Choroid plexus epithelial cell (primary cell): ENCODE measurements around the gene HOXD3.

Experiments used
- DNase-seq: peaks from one replicate; pipeline ENCODE4 v3.0.0-alpha.2; 2010; ENCODE audit warnings: low read depth
- H3K4me3 ChIP-seq: 2 replicates; pipeline ENCODE4 v1.5.1; 2011; ENCODE audit warnings: low read depth, mild to moderate bottlenecking, control low read depth, low read length, moderate library complexity
- CTCF ChIP-seq: conservative IDR thresholded peaks from 2 replicates; pipeline ENCODE4 v1.5.1; 2011; ENCODE audit warnings: low read depth, mild to moderate bottlenecking, control low read depth, inconsistent platforms, low read length, moderate library complexity

The HOXD3 gene

GRCh38 chr2:176187200-176187898 lies 30.2 kb downstream of the HOXD3 start:
- no peak for TF ChIP-seq CTCF
- DNase-seq = no peak
- no peak overlapping the region for H3K4me3 ChIP-seq

DNA sequence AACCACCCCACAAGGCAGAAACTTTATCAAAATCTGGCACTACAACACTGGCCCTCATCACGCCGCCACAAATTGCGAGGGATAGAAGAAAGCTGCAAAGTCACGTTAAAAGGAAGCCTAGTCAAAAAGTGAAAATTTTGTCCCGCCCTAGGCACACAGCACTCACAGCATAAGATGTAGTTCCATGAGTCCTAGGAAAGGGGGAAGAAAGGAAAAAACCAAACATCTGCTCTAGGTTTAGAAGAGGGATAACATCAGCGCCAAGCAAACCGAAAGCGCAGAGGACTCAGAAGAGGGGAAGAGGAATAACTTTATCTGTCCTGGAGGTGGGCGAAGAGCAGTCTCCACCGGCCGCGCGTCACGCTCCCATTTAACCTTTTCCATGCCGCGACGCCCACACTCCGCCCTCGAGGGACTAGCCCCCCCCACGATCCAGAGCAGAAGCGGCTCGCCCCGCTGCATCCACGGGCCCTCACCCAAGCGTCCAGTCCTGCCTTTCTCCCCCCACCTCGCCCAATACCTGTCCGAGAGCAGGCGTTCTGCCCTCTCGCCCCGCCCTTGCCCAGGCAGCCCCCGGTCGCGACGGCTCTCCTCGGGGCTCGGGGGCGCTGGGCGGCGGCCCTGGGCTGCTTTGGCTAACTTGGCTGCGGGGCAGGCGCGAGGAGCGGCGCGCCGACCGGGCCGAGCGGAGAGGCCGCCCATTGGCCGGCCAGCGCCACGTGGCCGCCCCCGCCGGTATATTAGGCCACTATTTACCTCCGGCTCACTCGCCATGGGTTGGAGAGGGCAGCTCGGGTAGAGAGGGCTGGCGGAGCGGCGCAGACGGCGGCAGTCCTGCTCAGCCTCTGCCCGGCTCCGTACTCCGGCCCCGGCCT lies 31.0 kb downstream of the HOXD3 start, which contains the start of gene HOXD1:
HOXD1 (plus strand) TSS at position 770 of the 875 bp plus-strand sequence. CDS start 134 bp downstream, outside the sequence.
- H3K4me3 ChIP-seq = peak within 1 kb of the TSS; percentile 42
- no peak for TF ChIP-seq CTCF
- DNase-seq = no peak

GRCh38 chr2:176188774-176189680 lies 31.9 kb downstream of the HOXD3 start:
- TF ChIP-seq CTCF = no peak
- no peak for DNase-seq
- H3K4me3 ChIP-seq = peak overlapping the region; percentile 42

DNA sequence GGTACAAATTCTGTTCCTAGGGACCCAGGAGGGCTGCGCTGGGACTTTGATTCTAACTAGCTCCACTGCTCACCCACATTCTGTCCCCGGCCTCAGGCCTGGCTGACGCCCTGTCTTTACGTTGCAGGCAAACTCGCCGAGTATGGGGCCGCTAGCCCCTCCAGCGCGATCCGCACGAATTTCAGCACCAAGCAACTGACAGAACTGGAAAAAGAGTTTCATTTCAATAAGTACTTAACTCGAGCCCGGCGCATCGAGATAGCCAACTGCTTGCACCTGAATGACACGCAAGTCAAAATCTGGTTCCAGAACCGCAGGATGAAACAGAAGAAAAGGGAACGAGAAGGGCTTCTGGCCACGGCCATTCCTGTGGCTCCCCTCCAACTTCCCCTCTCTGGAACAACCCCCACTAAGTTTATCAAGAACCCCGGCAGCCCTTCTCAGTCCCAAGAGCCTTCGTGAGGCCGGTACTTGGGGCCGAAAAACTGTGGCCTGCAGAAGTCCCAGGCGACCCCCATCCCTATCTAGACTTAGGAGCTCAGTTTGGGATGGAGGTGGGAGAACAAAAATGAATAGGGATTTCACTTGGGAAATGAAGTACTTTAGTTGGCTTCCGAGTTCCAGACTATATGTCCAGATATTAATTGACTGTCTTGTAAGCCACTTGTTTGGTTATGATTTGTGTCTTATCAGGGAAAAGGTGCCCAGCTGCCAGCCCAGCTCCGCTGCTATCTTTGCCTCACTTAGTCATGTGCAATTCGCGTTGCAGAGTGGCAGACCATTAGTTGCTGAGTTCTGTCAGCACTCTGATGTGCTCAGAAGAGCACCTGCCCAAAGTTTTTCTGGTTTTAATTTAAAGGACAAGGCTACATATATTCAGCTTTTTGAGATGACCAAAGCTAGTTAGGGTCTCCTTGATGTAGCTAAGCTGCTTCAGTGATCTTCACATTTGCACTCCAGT lies 32.9 kb downstream of the HOXD3 start:
- H3K4me3 ChIP-seq = no peak overlapping the region
- TF ChIP-seq CTCF = no peak
- no peak for DNase-seq

DNA sequence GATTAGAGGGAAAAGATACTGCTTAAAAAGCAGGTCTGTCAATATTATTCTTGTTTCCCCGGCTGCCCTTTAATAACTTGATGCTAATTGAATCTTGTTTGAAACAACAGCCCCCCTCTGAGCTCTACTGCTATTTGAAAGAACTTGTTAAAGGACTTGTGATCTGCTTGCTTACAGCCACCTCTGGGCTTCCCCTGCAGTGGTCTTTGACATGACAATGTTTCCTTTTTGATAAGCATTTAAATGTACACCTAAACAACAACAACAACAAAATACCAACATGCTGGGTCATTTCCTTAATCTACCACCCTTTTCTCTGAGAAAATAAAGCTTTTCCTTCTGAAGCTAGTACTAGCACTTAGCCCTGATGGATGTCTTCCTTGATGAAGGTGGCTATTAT lies 35.2 kb downstream of the HOXD3 start:
- DNase-seq = no peak
- no peak for TF ChIP-seq CTCF
- H3K4me3 ChIP-seq = no peak overlapping the region

DNA sequence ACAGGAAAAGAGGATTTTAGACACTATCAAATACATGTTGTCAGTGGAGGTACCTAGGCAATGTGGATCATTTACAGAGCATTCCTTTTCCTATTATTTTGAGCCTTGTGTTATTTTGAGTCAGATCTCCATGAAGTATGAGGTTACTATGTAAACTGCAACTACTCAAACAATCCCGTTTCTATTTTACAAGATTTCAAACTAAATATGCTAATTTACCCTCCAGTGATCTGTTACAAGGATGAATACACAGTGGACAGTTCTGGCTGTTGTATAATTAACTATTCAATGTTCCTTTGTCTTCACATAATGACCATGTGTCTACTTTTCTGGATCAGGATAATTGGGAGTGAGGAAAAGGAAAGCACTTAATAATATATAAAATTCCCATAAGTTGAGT lies 35.9 kb downstream of the HOXD3 start:
- H3K4me3 ChIP-seq = no peak overlapping the region
- TF ChIP-seq CTCF = no peak
- no peak for DNase-seq
